PFSK-1 (cell line): ENCODE data around the gene DUSP18.

Experiments
- FOXP2 ChIP-seq: optimal IDR thresholded peaks from 2 replicates; pipeline ENCODE3; 2011; ENCODE audit warnings: borderline replicate concordance, control low read depth, inconsistent platforms; ENCODE audit not compliant: insufficient read depth; ENCODE audit errors: extremely low read length, extremely low read depth
- POLR2AphosphoS5 ChIP-seq: IDR thresholded peaks from 2 replicates; pipeline ENCODE4 v1.6.1; 2012; ENCODE audit warnings: low read depth, mild to moderate bottlenecking, control low read depth, low read length, moderate library complexity
- REST ChIP-seq, 2 experiments: IDR thresholded peaks; 2 replicates each; pipeline versions ENCODE4 v1.6.1 to v1.8.0; 2011 to 2012; ENCODE audit warnings: low read depth in 2 of 2, low read length in 2 of 2, control low read depth in 1 of 2, inconsistent platforms in 1 of 2, mild to moderate bottlenecking in 1 of 2, moderate library complexity in 1 of 2; ENCODE audit not compliant: insufficient read depth in 1 of 2
- SIN3A ChIP-seq: IDR thresholded peaks from 2 replicates; pipeline ENCODE4 v1.6.1; 2012; ENCODE audit warnings: mild to moderate bottlenecking, low read length, moderate library complexity, borderline replicate concordance; ENCODE audit not compliant: insufficient read depth
- TAF1 ChIP-seq: IDR thresholded peaks from 2 replicates; pipeline ENCODE4 v1.6.1; 2012; ENCODE audit warnings: low read length, control low read depth, borderline replicate concordance; ENCODE audit not compliant: insufficient read depth

DUSP18 gene

GRCh38 chr22:30687358-30687757, 19.7 kb upstream of the DUSP18 start:
- no peak for TF ChIP-seq FOXP2
- no peak for TF ChIP-seq TAF1
- no peak for TF ChIP-seq POLR2AphosphoS5
- TF ChIP-seq SIN3A, result no peak
- TF ChIP-seq REST (IDR thresholded peaks at IDR 0.05; ENCODE audit: insufficient read depth in 1 of 2, low read depth in 2 of 2, low read length in 2 of 2), result no peak

GRCh38 chr22:30685178-30685577, 17.5 kb upstream of the DUSP18 start:
- TF ChIP-seq TAF1, result no peak

- TF ChIP-seq FOXP2 (no peak), SIN3A (no peak), REST (IDR thresholded peaks at IDR 0.05; ENCODE audit: insufficient read depth in 1 of 2, low read depth in 2 of 2, low read length in 2 of 2) (no peak), TAF1 (no peak), POLR2AphosphoS5 (no peak)
Measured at GRCh38 chr22:30681831-30682230, 14.2 kb upstream of the DUSP18 start.

GRCh38 chr22:30680991-30681770, 13.5 kb upstream of the DUSP18 start:
- TF ChIP-seq POLR2AphosphoS5 (no peak), FOXP2 (no peak), REST (IDR thresholded peaks at IDR 0.05; ENCODE audit: insufficient read depth in 1 of 2, low read depth in 2 of 2, low read length in 2 of 2) (no peak), TAF1 (no peak)

DNA sequence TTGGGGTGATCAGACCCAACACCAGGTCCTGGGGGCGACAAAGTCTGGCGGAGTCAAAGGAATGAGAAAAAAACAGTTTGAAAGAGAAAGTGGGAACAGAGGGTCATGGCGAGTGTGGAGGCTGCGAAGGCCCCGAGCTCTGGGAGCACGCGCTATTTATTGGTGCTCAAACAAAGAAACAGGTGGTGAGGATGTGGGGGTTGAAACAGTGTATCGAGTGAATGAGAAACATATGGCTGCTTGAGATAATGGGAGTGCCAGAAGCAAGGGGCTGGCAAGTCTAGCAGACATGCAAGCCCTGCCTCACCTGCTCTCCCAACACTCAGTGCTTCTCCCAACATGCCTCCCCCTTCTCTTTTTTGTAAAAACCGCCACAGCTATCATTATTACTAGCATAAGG, 7.8 kb upstream of the DUSP18 start:
- TF ChIP-seq TAF1 (no peak), REST (IDR thresholded peaks at IDR 0.05; ENCODE audit: insufficient read depth in 1 of 2, low read depth in 2 of 2, low read length in 2 of 2) (no peak), POLR2AphosphoS5 (no peak), SIN3A (no peak), FOXP2 (no peak)
